Smooth muscle cell (in vitro differentiated cells): ENCODE data around the gene ABCC8. TPM values are rescaled to one million over a fixed set of nuclear protein-coding genes. Genes with fewer than 3 reads are reported as not detected.

ENCODE experiments used
- DNase-seq: peaks from one replicate; lab custom pipeline; 2025; ENCODE audit not compliant: unreplicated experiment; lab: John Stamatoyannopoulos, UW
- H2AFZ ChIP-seq: fragments of 200-600 bp; sonication (generic); 2 replicates; pipeline ENCODE4 v1.6.0; 2016; ENCODE audit warnings: antibody characterized with exemption, low read depth, mild to moderate bottlenecking
- H3F3A ChIP-seq: fragments of 200-600 bp; sonication (generic); 2 replicates; pipeline ENCODE4 v1.6.0; 2017; ENCODE audit warnings: antibody characterized with exemption, low read depth
- H3K27ac ChIP-seq: fragments of 200-600 bp; sonication (generic); 2 replicates; pipeline ENCODE4 v1.5.1; 2016; ENCODE audit warnings: low read depth, mild to moderate bottlenecking
- H3K27me3 ChIP-seq: fragments of 200-600 bp; sonication (generic); 2 replicates; pipeline ENCODE4 v1.6.1; 2016; ENCODE audit warnings: low read depth, mild to moderate bottlenecking
- H3K36me3 ChIP-seq: fragments of 200-600 bp; sonication (generic); 2 replicates; pipeline ENCODE4 v1.5.1; 2016; ENCODE audit warnings: low read depth
- H3K4me1 ChIP-seq: fragments of 200-600 bp; sonication (generic); 2 replicates; pipeline ENCODE4 v1.5.1; 2016; ENCODE audit warnings: low read depth
- H3K4me2 ChIP-seq: fragments of 200-600 bp; sonication (generic); 2 replicates; pipeline ENCODE4 v1.6.0; 2016; ENCODE audit warnings: mild to moderate bottlenecking
- H3K4me3 ChIP-seq: fragments of 200-600 bp; sonication (generic); 2 replicates; pipeline ENCODE4 v1.5.1; 2016; ENCODE audit warnings: mild to moderate bottlenecking
- H3K79me2 ChIP-seq: fragments of 200-600 bp; sonication (generic); 2 replicates; pipeline ENCODE4 v1.6.0; 2016; ENCODE audit warnings: low read depth, mild to moderate bottlenecking
- H3K9ac ChIP-seq: fragments of 200-600 bp; sonication (generic); 2 replicates; pipeline ENCODE4 v1.6.0; 2016; ENCODE audit warnings: low read depth
- H3K9me3 ChIP-seq: fragments of 200-600 bp; sonication (generic); replicated peaks from 2 replicates; pipeline ENCODE4 v1.5.1; 2016; ENCODE audit warnings: low read depth
- H4K20me1 ChIP-seq: fragments of 200-600 bp; sonication (generic); 2 replicates; pipeline ENCODE4 v1.6.0; 2016; ENCODE audit warnings: low read depth
- CTCF ChIP-seq: fragments of 200-600 bp; sonication (generic); IDR thresholded peaks from 2 replicates; pipeline ENCODE4 v1.5.1; 2017; ENCODE audit warnings: borderline replicate concordance, mild to moderate bottlenecking, antibody characterized with exemption; ENCODE audit not compliant: insufficient read depth, poor library complexity, severe bottlenecking
- WGBS: methylation state at CpG from one replicate; pipeline ENCODE4 v1.1.7; 2016; ENCODE audit warnings: low lambda C conversion rate; 5-methylcytosine and 5-hydroxymethylcytosine counted together
- polyA plus RNA-seq: library from polyadenylated mRNA; unstranded; fragments of >200 nt; fragmentation: Nextera tagmentation; extraction: Ambion mirVana; gene quantifications from 2 replicates; pipeline ENCODE4 v1.2.1, GENCODE V29; 2016
- total RNA-seq: library from RNA; depleted of rRNA; stranded (reverse); fragments of >200 nt; gene quantifications from 2 replicates; pipeline ENCODE4 v1.2.3, GENCODE V29; 2014

Gene ABCC8
- total and polyA plus RNA-seq, 2 experiments from 2014 or later = not detected

GRCh38 chr11:17445240-17445795 is 31.3 kb downstream of the ABCC8 start:
- Histone ChIP-seq H3K9me3 (no peaks in the 10 kb centered on the region), H3K9ac (no peak overlapping the region), H3F3A (no peaks in the 10 kb centered on the region), H3K27ac (no peak overlapping the region), H3K79me2 (no peaks in the 10 kb centered on the region), H4K20me1 (no peaks in the 10 kb centered on the region), H3K27me3 (peaks cover 80% of the 10 kb centered on the region), H3K4me3 (no peak overlapping the region), H3K4me2 (no peak overlapping the region), H3K36me3 (no peaks in the 10 kb centered on the region), H3K4me1 (no peaks in the 10 kb centered on the region), H2AFZ (no peak overlapping the region)
- DNase-seq = no peak
- WGBS = 85% methylated on average over 5 of the region's 5 CpGs
- no peak for TF ChIP-seq CTCF

- H3F3A ChIP-seq = no peaks in the 10 kb centered on the region
- H3K9ac ChIP-seq = no peak overlapping the region
- 88% methylated on average over 2 of the region's 2 CpGs for WGBS
These were observed 32.5 kb downstream of the ABCC8 start for GRCh38 chr11:17443926-17444690.

GRCh38 chr11:17443423-17443822 is 33.2 kb downstream of the ABCC8 start:
- Histone ChIP-seq H3K27me3 (peaks cover 96% of the 10 kb centered on the region), H3K4me1 (no peaks in the 10 kb centered on the region), H3K4me2 (no peak overlapping the region), H2AFZ (no peak overlapping the region), H3K4me3 (no peak overlapping the region), H3K27ac (no peak overlapping the region), H3K9me3 (no peaks in the 10 kb centered on the region), H3K9ac (no peak overlapping the region), H3K79me2 (no peaks in the 10 kb centered on the region), H3K36me3 (no peaks in the 10 kb centered on the region), H4K20me1 (no peaks in the 10 kb centered on the region), H3F3A (no peaks in the 10 kb centered on the region)
- TF ChIP-seq CTCF = no peak
- no peak for DNase-seq
- WGBS = 92% methylated on average over 2 of the region's 2 CpGs

More at GRCh38 chr11:17443926-17444690, 32.5 kb downstream of the ABCC8 start:
- Histone ChIP-seq H3K36me3 (no peaks in the 10 kb centered on the region), H3K79me2 (no peaks in the 10 kb centered on the region), H3K27me3 (peaks cover 92% of the 10 kb centered on the region), H3K9me3 (no peaks in the 10 kb centered on the region), H2AFZ (no peak overlapping the region), H3K4me2 (no peak overlapping the region), H3K27ac (no peak overlapping the region), H4K20me1 (no peaks in the 10 kb centered on the region), H3K4me1 (no peaks in the 10 kb centered on the region), H3K4me3 (no peak overlapping the region)
- no peak for TF ChIP-seq CTCF
- DNase-seq = no peak
